HEK293T (cell line): ENCODE data around the gene TTC39C.

Experiments
- ARNT ChIP-seq: fragments of 450-650 bp; IDR thresholded peaks from 2 replicates; pipeline ENCODE4 v1.6.1; 2017; ENCODE audit warnings: mild to moderate bottlenecking
- BHLHE40 ChIP-seq: fragments of 450-650 bp; IDR thresholded peaks from 2 replicates; pipeline ENCODE4 v1.6.1; 2016; ENCODE audit warnings: mild to moderate bottlenecking, moderate library complexity, borderline replicate concordance
- FOXM1 ChIP-seq: fragments of 450-650 bp; IDR thresholded peaks from 2 replicates; pipeline ENCODE4 v1.6.1; 2017; ENCODE audit warnings: mild to moderate bottlenecking, borderline replicate concordance
- SP1 ChIP-seq: fragments of 450-650 bp; IDR thresholded peaks from 2 replicates; pipeline ENCODE4 v1.6.1; 2017
- TARDBP ChIP-seq: fragments of 450-650 bp; IDR thresholded peaks from 2 replicates; pipeline ENCODE4 v1.6.1; 2016

- no peak for TF ChIP-seq BHLHE40
- TF ChIP-seq FOXM1 = no peak
- TF ChIP-seq TARDBP = no peak
- TF ChIP-seq SP1 = no peak
- no peak for TF ChIP-seq ARNT
Measured at GRCh38 chr18:24083550-24083949, 69.0 kb downstream of the TTC39C start.
